Measurements from ENCODE around the gene CALHM2. TPM values are rescaled to one million over a fixed set of nuclear protein-coding genes. Genes with fewer than 3 reads are reported as not detected.

CALHM2 gene
- total RNA-seq, 1 donor from 2014 or later: 94.3 TPM

- Histone ChIP-seq H3K9me3 (no peaks in the 10 kb centered on the region), H3K4me3 (no peak overlapping the region), H3K4me1 (peaks cover 19% of the 10 kb centered on the region), H3K27ac (peak overlapping the region; percentile 64), H3K27me3 (no peaks in the 10 kb centered on the region), H3K36me3 (no peaks in the 10 kb centered on the region)
- intact Hi-C loops (cut with DNase I): no loop called here
- DNase-seq (ENCODE audit: extremely low spot score in 2 of 2): no peak
- TF ChIP-seq CTCF (IDR thresholded peaks at IDR 0.05) (no peak), POLR2AphosphoS5 (IDR thresholded peaks at IDR 0.05; ENCODE audit: insufficient read depth in 1 of 2, low read depth in 1 of 2) (peak in 1 of 2 donors; percentile 34), POLR2A (IDR thresholded peaks at IDR 0.05) (no peak)
Measured at GRCh38 chr10:103470761-103471653, 18.8 kb upstream of the CALHM2 start.

- no peak overlapping the region for H3K27ac ChIP-seq
- TF ChIP-seq POLR2AphosphoS5 (IDR thresholded peaks at IDR 0.05; ENCODE audit: insufficient read depth in 1 of 2, low read depth in 1 of 2) (no peak), CTCF (IDR thresholded peaks at IDR 0.05) (no peak), POLR2A (IDR thresholded peaks at IDR 0.05) (no peak)
- H3K4me3 ChIP-seq: no peak overlapping the region
- DNase-seq (ENCODE audit: extremely low spot score in 2 of 2): no peak
- H3K9me3 ChIP-seq: no peaks in the 10 kb centered on the region
- no peaks in the 10 kb centered on the region for H3K36me3 ChIP-seq
- intact Hi-C loops (cut with DNase I): no loop called here
- H3K4me1 ChIP-seq: peaks cover 19% of the 10 kb centered on the region
- no peaks in the 10 kb centered on the region for H3K27me3 ChIP-seq
Measured at GRCh38 chr10:103469201-103469600, 17.0 kb upstream of the CALHM2 start.

GRCh38 chr10:103467406-103467805 is 15.2 kb upstream of the CALHM2 start:
- no peaks in the 10 kb centered on the region for H3K9me3 ChIP-seq
- TF ChIP-seq CTCF (IDR thresholded peaks at IDR 0.05) (no peak), POLR2AphosphoS5 (IDR thresholded peaks at IDR 0.05; ENCODE audit: insufficient read depth in 1 of 2, low read depth in 1 of 2) (no peak), POLR2A (IDR thresholded peaks at IDR 0.05) (no peak)
- intact Hi-C loops (cut with DNase I): no loop called here

GRCh38 chr10:103466734-103467133 is 14.6 kb upstream of the CALHM2 start:
- H3K27me3 ChIP-seq: no peaks in the 10 kb centered on the region
- TF ChIP-seq POLR2A (IDR thresholded peaks at IDR 0.05) (no peak), POLR2AphosphoS5 (IDR thresholded peaks at IDR 0.05; ENCODE audit: insufficient read depth in 1 of 2, low read depth in 1 of 2) (no peak), CTCF (IDR thresholded peaks at IDR 0.05) (no peak)
- no peak overlapping the region for H3K27ac ChIP-seq
- peaks cover 13% of the 10 kb centered on the region for H3K4me1 ChIP-seq
- no peak for DNase-seq (ENCODE audit: extremely low spot score in 2 of 2)
- no peaks in the 10 kb centered on the region for H3K9me3 ChIP-seq
- intact Hi-C loops (cut with DNase I): no loop called here
- no peaks in the 10 kb centered on the region for H3K36me3 ChIP-seq
- no peak overlapping the region for H3K4me3 ChIP-seq

More at GRCh38 chr10:103467406-103467805, 15.2 kb upstream of the CALHM2 start:
- no peak for DNase-seq (ENCODE audit: extremely low spot score in 2 of 2)
- no peak overlapping the region for H3K27ac ChIP-seq
- H3K4me3 ChIP-seq: no peak overlapping the region
- peaks cover 19% of the 10 kb centered on the region for H3K4me1 ChIP-seq
- H3K27me3 ChIP-seq: no peaks in the 10 kb centered on the region
- no peaks in the 10 kb centered on the region for H3K36me3 ChIP-seq

Data from vagina (tissue), 2 donors.